Activated CD4-positive, alpha-beta T cell treated with anti-CD3 and anti-CD28 coated beads for 24 hours (primary cell): ENCODE results near the gene PKD2L1.

ENCODE experiments used
- DNase-seq, 2 donors: peaks; one replicate each; pipeline ENCODE4 v3.0.0-alpha.2; 2020; ENCODE audit warnings: low read depth in 2 of 2

The PKD2L1 gene

DNA sequence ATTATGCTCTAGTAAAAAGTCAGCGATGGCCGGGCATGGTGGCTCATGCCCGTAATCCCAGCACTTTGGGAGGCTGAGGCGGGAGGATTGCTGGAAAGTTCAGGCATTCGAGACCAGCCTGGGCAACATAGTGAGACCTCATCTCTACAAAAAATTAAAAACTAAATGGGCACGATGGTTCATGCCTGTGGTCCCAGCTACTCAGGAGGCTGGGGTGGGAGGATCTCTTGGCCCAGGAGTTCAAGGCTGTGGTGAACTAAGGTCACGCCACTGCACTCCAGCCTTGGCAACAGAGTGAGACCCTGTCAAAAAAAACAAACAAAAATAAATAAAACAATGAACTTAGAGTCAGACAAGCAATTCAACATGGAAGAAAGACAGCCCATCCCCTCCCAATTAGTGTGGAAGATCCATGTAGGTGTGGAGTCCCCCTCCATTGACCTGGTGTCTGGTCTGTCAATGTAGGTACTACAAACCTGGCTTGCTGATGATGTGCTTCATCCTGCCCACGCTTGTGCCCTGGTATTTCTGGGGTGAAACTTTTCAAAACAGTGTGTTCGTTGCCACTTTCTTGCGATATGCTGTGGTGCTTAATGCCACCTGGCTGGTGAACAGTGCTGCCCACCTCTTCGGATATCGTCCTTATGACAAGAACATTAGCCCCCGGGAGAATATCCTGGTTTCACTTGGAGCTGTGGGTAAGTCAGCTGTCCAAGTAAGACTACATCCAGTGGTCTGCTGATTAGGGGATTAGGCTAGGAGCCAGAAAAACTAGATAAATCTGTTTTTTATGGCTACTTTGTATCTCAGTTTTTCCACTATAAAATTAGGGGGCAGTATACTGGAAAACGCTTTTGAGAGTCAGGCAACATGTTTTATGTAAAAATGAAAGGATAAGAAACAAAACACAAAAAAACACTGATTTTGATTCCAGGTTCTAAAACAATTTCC is 26.3 kb upstream of the PKD2L1 start:
- no peak for DNase-seq

DNA sequence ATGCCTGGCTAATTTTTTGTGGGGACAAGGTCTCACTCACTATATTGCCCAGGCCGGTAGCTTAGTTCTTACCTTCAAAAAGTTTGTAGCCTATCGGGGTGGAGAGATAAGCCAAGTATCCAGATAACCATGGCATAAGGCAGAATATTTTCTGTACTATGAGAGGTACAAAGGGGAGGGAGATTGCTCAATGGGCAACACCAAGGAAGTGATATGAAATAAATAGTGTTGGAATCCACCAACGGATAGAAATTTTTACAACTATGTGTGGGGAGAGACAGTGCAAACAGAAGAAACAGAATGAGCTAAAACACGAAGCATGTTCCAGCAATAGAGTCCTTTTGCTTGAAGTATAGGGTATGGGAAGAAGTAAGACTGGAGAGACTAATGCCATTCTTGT is 25.1 kb upstream of the PKD2L1 start:
- no peak for DNase-seq

- no peak for DNase-seq
Observed at GRCh38 chr10:100353770-100354485, 23.9 kb upstream of the PKD2L1 start.

- no peak for DNase-seq
Observed at GRCh38 chr10:100350914-100351485, 21.0 kb upstream of the PKD2L1 start.

GRCh38 chr10:100349672-100350071 is 19.6 kb upstream of the PKD2L1 start:
- DNase-seq = no peak

GRCh38 chr10:100349087-100349486 is 19.1 kb upstream of the PKD2L1 start:
- no peak for DNase-seq

- no peak for DNase-seq
Observed at GRCh38 chr10:100348389-100348927, 18.4 kb upstream of the PKD2L1 start.

- no peak for DNase-seq
Observed at GRCh38 chr10:100347568-100348195, 17.7 kb upstream of the PKD2L1 start.

- DNase-seq = peak; percentile 56 to 78
Observed at GRCh38 chr10:100346765-100347567, 16.9 kb upstream of the PKD2L1 start, which contains the start of gene SCD. Gene SCD (plus strand): TSS chr10:100347233. CDS start chr10:100347505, 272 bp downstream.

DNA sequence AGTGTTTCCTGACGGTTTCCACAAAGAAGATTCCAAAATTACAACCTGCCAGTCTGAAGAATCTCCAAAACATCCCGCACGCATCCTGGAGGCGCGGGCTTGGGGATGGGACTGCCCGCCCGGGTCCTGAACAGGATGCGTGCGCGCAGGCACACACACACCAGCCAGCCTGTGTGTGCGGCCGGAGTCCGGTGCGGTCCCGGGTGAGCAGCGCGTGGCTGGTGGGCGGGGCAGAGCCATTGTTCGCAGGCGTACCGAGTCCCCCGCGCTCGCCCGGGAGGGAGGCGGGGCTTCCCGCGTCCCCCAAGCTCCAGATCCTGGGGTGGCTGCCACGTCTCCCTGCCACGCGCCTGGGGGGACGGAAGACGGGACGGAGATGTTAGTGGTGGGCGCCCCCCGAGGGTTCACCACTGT is 16.3 kb upstream of the PKD2L1 start:
- peak; percentile 41 to 73 for DNase-seq

- DNase-seq = no peak
Observed at GRCh38 chr10:100345570-100346330, 15.7 kb upstream of the PKD2L1 start.

DNA sequence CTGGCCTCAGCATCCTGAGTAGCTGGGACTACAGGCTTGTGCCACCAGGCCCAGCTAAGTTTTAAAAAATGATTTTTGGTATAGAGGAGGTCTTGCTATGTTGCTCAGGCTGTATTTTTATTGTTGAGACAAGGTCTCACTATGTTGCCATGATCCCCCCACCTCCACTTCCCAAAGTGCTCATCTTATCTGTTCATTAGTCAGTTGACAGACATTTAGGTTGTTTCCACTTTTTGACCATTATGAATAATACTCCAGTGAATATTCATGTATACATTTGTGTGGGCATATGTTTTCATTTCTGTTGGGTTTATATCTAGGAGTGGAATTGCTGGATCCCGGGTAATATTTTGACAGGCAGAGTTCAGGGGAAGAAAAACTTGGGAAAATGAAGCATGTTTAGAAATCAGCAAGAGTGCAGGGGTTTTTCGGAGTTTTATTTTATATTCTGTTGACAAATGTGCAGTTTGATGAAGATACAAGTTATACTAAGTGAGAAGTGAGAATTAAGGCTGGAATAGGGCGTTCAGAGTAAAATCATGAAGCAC is 14.3 kb upstream of the PKD2L1 start:
- no peak for DNase-seq

GRCh38 chr10:100342627-100342972 is 12.6 kb upstream of the PKD2L1 start:
- DNase-seq = no peak

DNA sequence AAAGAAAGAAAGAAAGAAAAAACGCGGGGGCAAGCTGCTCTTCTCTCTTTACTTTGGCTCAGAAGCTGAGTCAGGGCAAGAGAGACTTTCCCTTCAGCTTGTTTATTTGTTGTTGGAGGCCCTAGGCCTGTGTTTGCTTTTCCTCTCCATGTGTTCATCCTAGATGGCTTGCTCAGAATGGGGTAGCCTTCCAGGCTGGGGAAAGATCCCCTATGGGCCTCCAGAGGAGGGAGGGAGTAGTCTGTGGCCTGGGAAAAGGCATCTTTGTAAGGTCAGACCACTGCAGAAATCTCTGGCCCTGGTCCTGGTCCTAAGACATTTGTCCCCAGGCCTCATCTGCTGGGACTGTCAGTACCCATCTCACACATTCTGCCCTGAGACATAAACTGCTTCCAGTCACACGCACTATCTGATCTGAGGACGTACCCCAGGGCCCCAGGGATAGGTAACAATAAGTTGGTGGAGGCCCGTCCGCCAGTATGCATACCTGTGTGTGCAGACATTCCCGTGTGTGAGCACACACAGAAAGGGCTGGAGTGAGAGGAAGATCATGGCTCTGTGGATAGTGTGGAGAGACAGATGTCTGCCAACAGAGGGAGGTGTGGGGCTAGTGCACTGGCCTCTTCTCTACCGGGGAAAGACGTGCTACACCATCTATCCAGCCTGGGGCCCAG is 12.1 kb upstream of the PKD2L1 start:
- peak in 1 of 2 donors; percentile 27 for DNase-seq

DNA sequence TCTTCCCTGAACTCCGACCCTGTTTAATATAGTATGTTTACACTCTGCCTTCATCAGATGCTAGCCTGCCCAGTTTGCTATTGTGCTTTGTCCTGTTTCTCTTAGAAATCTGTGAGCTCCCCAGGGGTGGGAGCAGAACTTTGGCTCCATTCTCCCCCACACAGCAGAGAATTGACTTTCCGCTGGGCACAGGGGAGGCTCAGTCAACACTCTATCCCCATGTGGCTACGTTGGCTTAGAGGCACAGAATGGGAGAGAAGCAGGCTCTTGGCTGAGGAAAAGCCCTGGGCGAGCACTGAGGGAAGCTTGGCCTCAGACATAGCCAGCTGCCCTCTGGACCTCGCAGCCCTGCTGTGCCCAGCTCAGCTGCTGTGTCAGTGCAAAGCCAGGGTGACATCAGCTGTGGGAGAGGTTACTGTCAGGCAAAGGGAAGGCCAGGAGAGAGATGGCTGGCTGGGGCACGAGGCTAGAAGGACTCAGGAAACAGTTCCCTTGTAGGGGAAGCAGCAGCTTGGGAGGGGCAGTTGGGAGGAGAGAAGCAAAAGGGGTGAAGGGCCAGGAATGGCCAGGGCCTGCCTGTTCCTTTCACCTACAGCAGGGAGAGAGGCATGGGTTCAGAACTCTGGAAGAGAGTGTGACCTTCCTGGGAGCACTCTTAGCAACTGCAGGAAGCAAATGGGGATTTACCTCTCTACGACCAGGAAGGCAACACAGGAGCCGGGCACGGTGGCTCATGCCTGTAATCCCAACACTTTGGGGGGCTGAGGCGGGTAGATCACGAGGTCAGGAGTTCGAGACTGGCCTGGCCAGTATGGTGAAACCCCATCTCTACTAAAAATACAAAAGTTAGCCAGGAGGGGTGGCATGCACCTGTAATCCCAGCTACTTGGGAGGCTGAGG is 11.2 kb upstream of the PKD2L1 start:
- DNase-seq = no peak

DNA sequence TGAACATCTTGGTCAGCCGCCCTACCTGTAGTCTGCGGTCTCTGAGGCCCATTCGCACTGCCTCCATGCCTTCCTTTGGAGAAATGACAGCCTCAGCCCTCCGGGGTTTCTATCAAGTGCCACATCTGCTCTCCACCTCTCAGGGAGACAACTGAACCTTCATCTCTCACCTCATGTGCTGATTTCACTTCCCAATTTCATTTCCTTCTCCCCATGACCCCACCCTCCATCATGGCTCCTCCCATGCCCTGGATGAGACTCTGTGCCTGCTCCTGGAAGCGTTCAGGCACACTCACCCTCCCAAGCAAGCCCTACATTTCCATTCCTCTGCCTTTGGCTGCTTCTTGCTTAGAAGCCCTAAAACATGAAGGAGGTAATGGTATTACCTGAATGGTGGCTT is 9.2 kb upstream of the PKD2L1 start:
- no peak for DNase-seq

DNA sequence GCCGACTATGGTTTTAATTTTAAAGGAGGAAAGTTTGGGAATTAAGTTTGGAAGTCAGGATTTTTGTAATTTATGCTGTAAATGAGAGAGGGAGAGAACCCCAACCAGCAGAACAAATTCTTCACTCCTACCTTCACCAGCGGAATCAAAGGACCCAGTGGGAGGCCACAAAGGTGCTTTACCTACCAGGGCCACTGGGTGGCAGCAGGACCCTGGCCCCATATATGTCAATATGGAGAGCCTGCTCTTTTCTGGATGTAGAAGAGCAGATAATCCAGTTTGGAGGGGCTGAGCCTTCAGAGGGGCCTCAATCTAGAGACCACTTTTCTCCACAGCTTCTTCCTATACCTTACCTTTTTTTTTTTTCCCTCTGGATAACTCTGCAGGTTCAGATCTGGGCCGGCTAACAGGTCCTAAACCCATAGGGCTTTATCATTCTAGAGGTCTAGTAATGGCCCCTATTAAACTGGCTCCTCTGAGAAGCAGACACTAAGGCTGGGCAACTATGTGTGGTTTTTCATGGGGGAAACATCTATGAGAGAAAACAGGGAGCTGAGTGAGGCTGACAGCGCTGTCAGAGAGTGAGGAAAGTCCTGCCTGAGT is 8.5 kb upstream of the PKD2L1 start:
- DNase-seq = peak; percentile 74 to 76

GRCh38 chr10:100334762-100335161 is 4.7 kb upstream of the PKD2L1 start:
- DNase-seq = no peak
